Epithelial cell of esophagus (primary cell): ENCODE measurements around the gene CTSZ.

Experiments used
- DNase-seq: peaks from one replicate; pipeline ENCODE4 v3.0.0; 2010; ENCODE audit warnings: low read depth
- H3K4me3 ChIP-seq: 2 replicates; pipeline ENCODE4 v1.5.1; 2011; ENCODE audit warnings: mild to moderate bottlenecking, low read length, control low read depth
- TF ChIP-seq, protein P1 (sequence below): IDR thresholded peaks from 2 replicates; pipeline ENCODE4 v1.5.1; 2011; ENCODE audit warnings: low read depth, mild to moderate bottlenecking, low read length, control low read depth, inconsistent platforms; ENCODE audit not compliant: insufficient read depth; ENCODE audit errors: missing control alignments

CTSZ gene

DNA sequence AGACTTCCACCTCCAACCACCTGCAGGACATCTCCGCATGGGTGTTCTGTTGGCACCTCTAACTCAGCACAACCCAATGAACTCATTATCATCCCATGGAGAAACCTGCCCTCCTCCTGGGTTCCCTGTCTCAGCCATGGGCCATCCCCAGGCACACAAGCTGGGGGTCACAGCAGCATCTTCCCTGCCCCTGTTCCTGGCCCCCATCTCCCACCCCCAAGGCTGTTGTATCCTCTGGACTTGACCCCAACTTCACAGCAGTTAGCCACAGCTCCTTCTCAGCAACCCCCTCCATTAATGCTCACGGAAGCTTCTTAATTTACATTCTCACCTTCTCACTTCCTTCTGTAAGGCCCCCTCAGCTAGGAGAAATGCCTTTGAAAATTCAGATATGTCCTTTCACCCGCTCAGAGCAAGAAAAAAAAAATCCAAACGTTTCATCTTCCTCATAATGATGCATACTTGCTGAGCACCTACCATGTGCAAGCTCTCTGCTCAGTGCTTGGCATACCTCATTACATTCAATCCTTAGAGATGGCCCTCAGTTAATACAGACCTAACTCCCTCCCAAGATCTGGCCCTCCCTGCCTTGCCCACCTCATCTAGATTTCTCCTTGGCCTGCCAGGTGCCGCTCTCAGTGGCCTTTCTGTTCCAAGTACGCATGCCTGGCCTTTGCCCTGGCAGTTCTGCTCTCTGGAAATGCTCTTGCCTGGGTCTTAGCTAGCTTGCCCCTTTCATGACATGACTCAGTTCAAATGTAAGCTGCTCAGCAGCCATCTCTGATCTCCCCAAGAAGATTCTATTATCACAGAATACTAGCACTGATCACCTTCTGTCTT, 28.5 kb downstream of the CTSZ start:
- H3K4me3 ChIP-seq, result no peak overlapping the region
- TF ChIP-seq, protein P1, sequence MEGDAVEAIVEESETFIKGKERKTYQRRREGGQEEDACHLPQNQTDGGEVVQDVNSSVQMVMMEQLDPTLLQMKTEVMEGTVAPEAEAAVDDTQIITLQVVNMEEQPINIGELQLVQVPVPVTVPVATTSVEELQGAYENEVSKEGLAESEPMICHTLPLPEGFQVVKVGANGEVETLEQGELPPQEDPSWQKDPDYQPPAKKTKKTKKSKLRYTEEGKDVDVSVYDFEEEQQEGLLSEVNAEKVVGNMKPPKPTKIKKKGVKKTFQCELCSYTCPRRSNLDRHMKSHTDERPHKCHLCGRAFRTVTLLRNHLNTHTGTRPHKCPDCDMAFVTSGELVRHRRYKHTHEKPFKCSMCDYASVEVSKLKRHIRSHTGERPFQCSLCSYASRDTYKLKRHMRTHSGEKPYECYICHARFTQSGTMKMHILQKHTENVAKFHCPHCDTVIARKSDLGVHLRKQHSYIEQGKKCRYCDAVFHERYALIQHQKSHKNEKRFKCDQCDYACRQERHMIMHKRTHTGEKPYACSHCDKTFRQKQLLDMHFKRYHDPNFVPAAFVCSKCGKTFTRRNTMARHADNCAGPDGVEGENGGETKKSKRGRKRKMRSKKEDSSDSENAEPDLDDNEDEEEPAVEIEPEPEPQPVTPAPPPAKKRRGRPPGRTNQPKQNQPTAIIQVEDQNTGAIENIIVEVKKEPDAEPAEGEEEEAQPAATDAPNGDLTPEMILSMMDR, result no peak

DNA sequence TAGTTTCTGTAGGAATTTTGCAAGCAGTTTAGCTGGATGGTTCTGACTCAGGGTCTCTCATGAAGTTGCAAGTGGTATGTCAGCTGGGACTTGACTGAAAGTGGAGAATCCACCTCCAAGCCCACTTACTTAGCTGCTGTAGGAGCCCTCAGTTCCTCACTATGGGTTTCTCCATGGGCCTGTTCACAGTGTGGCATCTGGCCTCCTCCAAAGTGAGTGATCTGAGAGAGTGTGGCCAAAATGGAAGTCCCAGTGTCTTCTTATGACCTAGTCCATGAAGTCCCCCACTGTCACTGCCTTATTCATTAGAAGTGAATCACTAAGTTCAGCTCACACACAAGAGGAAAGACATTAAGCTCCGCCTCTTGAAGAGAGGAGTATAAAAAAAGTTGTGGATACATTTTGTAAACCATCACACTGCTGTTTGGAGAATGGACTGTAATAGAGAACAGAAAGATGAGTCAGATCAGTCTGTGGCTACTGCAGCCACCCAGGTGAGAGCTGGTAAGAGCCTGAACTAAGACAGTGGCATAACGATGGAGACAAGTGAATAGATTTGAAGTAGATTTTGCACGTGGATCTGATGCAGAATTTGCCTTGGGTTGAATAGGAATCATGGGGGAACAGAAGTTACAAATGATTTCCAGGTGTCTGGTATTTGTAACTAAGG, 30.9 kb downstream of the CTSZ start:
- DNase-seq, result peak; percentile 16

More for the DNA sequence above, 28.5 kb downstream of the CTSZ start:
- no peak for DNase-seq

DNA sequence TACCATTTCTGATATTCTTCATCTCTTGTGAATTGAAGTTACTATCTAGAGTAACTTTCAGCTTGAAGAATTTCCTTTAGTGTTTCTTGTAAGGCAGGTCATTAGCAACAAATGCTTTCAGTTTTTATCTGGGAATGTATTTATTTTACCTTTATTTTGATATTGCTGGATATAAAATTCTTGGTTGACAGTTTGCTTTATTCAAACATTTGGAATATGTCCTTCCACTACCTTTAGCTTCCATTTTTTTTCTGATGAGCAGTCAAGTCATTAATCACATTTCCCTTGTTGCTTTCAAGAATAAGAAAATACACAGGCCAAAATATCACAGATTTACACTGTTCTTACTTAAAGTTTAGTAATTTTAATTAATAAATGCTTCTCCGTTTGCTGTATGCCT, 31.7 kb downstream of the CTSZ start:
- no peak overlapping the region for H3K4me3 ChIP-seq
- no peak for DNase-seq
- TF ChIP-seq, protein P1, result no peak

More for the DNA sequence above, 30.9 kb downstream of the CTSZ start:
- H3K4me3 ChIP-seq, result no peak overlapping the region
- TF ChIP-seq, protein P1, result no peak

GRCh38 chr20:58973866-58974265, 33.2 kb downstream of the CTSZ start:
- no peak for DNase-seq
- TF ChIP-seq, protein P1, result no peak
- H3K4me3 ChIP-seq, result no peak overlapping the region

DNA sequence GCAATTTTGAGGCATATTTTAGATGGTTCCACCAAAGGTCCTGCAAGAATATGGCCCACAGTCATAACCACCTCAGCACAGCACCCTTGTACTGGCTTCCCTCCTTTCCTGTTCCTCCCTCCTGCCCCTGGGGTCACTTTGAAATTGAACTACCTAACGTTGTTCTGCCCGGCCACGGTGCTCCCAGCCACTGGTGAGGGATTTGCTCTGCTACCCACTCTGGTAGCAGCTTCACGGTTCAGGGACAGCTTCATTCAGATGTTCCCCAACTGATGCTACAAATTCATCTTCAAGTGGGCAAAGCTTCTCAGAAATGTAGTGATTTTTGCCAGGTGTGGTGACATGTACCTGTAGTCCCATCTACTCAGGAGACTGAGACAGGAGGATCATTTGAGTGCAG, 33.9 kb downstream of the CTSZ start:
- DNase-seq, result no peak
- H3K4me3 ChIP-seq, result no peak overlapping the region
- TF ChIP-seq, protein P1, result no peak

GRCh38 chr20:58971429-58971828, 35.6 kb downstream of the CTSZ start:
- no peak overlapping the region for H3K4me3 ChIP-seq
- TF ChIP-seq, protein P1, result no peak
- DNase-seq, result no peak

- TF ChIP-seq, protein P1, result no peak
- H3K4me3 ChIP-seq, result no peak overlapping the region
- DNase-seq, result no peak
Measured at GRCh38 chr20:58970146-58970545, 36.9 kb downstream of the CTSZ start.
